Esophagus mucosa (tissue), 1 donor: ENCODE data around the gene ANO7. TPM values are rescaled to one million over a fixed set of nuclear protein-coding genes. Genes with fewer than 3 reads are reported as not detected.

Experiments
- ATAC-seq: fragments of 200-7000 bp; cut with Tn5 transposase; one replicate; pipeline ENCODE4 v1.9.1; 2020
- total RNA-seq: library from RNA; stranded (reverse); gene quantifications from one replicate; pipeline ENCODE4 v1.2.4, GENCODE V29; 2023
- donor health status: DM: yes; HTN: yes; CAD: no.

ANO7 gene
- total RNA-seq, 1 donor from 2014 or later, result 0.12 TPM

- no peak for ATAC-seq
Measured at GRCh38 chr2:241255542-241256167, 67.2 kb downstream of the ANO7 start.

DNA sequence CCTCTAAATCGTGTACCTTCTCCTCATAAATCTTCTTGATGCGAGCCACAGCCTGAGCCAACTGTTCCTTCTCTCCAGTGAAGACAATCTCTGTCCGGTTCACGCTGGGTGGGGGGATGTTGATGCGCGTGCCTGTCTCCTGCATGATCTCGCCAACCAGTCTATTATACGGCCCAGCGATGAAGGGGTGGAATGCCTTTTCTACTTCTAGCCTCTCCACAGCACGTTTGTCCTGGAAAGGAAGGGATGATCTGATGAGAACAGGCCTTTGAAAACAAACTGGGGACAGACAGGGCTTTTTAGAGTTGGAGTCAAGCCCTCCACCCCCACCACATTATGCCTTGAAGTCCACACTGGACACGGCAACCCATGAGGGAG is 67.7 kb downstream of the ANO7 start:
- ATAC-seq, result no peak

- no peak for ATAC-seq
Measured at GRCh38 chr2:241257419-241258032, 69.0 kb downstream of the ANO7 start.

DNA sequence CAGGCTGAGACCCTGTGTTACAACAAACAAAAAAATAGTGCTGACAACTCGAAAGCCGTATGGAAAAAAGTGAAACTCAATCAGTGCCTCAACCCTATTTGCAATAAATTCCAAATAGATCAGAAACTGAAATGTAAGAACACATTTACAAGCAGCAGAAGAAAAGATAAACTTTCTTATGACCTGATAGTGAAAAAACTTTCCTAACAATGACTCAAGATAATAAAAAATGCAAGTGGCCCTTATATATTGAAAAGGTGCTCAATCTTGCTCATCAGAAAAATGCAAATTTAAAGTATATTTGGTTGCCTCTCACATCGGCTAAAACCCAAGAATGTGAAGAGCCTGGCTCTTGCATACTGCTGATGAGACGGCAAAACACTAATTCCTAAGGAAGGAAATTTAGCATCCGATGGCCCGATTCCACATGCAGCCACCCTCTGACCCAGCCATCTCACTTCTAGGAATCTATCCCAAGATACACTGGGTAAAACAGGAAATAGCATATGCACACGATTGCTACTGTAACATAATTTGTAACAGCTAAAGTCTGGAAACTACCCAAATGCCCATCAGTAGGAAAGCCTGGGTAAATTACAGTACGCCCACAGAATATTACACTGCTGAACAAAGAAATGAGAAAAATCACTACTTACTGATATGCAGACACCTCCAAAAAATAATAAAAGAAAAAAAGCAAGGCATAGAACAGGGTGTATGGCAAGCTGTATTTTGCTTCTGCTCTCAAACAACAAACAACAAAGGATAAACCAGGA is 70.2 kb downstream of the ANO7 start:
- ATAC-seq, result no peak

DNA sequence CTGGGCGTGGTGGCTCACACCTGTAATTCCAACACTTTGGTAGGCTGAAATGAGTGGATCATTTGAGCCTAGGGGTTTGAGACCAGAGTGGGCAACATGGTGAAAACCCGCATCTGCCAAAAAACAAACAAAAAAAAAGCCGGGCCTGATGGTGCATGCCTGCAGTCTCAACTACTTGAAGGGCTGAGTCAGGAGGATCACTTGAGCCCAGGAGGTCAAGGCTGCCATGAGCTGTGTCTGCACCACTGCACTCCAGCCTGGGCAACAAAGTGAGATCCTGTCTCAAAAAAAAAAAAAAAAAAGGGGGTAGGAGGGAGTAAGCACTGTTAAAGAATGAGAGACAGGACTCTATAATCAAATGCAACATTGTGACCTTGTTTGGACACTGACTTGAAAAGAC is 72.4 kb downstream of the ANO7 start:
- no peak for ATAC-seq

DNA sequence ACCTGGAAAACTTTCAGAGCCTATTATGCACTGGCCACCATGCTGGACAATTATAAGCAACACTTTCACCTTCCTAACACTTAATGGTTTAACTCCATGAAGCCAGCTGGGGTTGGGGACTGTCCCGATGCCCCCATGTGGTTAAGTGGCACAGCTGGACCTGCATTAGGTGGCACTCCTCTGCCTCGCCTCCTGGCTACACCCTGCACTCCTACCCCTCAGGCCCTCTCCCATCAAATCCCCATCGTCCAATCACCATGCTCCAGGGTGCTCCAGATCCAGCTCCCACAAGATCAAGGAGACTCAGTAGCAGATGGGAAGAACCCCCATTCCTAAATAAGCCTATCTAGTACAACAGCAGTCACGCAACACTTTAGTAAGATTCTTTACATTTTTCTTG is 73.2 kb downstream of the ANO7 start:
- ATAC-seq, result no peak

- ATAC-seq, result no peak
Measured at GRCh38 chr2:241263061-241263460, 74.6 kb downstream of the ANO7 start.

DNA sequence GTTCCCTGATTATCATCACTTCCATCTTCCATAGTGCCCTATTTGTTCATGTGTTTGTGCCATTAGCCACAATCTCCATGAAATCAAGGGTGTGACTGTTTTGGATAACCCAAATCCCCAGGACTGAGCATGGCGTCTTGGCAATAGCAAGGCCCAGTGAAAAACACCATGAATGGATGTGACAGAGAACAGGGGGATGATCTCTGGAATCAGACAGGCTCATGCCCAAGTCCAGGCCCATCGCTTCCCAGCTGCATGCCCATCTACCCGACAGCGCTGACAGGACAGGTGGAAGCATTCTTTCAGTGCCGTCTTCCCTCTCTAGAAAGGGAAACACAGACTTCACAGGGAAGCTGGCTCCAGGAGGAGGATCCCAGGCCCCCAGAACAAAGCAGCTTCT is 77.0 kb downstream of the ANO7 start:
- ATAC-seq, result no peak

- ATAC-seq, result no peak
Measured at GRCh38 chr2:241267249-241268067, 79.0 kb downstream of the ANO7 start.

DNA sequence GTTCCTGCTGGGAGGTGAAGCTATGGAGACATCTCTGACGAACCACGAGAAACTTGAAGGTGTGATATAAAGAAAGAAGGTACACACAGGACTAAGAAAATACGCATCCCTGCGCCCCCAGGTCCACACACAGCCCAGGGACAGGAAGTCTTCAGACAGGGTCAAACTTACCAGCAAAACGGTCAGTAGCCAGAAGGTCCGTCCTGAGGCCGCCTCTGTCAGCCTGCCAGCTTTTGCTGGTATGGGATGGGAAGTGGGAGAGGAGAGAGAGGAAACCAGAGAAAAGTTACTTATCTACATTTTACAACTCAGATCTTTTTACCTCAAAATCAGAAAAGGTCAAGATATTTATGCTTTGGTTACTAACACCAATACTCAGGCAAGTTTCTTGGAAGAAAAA is 79.8 kb downstream of the ANO7 start:
- ATAC-seq, result no peak

DNA sequence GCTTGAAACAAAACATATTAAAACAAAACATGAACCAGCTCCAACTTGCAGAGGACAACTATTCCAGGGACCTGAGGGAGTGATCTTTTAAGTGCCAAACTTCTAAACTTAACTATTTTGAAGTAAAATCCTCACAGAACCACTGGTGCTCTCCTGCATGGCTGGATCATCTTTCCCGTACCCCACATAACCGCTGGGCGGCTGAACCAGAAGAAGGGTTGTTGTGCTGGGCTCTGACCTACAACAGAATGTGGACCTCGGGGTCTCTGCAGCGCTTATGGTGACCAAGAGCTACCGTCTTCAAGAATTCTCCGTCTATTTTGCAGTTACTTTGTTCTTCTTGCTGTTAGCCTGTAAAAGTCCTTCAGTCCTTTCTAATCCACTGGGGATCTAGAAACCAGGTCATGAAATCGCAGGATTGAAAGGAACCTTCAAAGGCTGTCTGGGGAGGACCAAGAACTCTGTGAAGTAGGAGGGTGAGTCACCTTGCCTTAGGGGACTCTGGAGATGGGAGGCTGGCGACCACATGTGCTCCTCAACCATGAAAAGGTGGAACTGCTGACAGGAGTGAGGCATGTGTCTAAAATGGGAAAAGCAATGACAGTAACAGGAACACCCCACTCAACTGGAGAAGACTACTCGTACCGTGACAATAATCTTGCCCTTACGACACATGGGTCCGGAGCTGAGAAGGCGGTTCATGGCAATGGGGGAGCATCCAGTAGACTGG is 80.4 kb downstream of the ANO7 start:
- ATAC-seq, result peak; percentile 22

DNA sequence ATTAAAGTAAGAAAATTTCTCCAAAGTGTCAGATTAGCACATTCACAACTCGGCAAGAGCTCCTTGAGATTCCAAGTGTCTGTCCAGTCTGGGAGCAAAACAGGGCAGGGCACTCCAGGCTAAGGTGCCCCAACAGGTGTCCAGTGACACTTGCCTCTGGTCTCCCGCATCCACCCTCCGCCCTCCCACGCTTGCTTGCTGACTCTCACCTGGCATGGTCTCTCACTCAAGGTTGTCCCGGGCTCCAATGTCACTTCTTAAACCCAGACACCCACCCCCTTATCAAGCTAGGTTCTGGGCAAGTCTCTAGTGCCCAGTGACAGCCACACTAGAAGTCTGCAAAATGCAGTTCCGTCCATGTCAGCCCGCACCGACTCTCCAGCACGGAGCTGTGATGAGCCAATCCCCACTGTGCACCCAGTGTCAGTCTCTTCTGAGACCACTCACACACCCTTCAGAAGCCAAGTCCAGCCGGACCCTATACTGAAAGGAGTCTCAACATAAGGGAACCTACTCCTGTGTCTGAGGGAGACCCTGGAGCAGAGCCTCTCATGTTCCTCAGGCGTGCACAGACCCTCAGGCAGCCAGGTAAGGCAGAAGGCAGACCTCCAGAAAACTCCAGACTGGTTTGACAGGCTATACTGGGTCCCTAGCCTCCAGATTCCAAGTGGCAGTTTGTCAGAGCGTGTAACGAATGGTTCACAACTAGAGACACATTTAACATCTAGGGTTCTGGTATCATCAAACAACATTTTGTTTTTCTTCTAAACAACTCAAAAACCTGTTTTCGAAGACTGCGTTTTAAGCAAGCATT is 81.4 kb downstream of the ANO7 start:
- no peak for ATAC-seq

- no peak for ATAC-seq
Measured at GRCh38 chr2:241270531-241270930, 82.1 kb downstream of the ANO7 start.

DNA sequence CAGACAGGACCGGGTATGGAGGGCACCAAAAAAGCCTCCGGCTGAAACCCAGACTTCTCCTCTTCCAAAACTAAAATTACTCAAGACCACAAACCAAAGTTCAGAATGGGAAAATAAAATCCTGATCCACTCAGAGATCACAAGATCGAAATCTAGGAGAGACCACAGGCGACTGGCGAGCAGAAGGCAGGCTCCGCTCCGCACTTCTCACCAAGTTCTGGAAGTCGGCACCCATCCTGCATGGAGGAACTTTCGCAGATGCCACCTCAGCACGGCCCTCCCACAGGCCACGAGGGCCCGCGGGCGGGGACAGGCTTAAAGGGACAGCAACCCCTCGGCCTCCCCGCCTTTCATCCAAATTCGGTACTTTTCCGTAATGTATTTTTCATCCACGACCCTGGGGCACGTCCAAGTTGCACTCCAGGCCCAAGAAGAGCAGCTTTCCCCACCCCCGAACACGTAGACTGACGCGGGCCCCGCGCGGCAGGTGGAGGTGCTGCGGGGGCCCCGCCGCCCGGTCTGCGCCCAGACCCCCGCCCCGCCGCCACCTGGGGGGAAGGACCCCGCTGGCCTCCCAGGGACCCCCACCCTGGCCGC is 83.3 kb downstream of the ANO7 start:
- ATAC-seq, result peak; percentile 77

- ATAC-seq, result peak; percentile 75
Measured at GRCh38 chr2:241272303-241273209, 84.1 kb downstream of the ANO7 start.

- ATAC-seq, result no peak
Measured at GRCh38 chr2:241273210-241274020, 84.9 kb downstream of the ANO7 start.

DNA sequence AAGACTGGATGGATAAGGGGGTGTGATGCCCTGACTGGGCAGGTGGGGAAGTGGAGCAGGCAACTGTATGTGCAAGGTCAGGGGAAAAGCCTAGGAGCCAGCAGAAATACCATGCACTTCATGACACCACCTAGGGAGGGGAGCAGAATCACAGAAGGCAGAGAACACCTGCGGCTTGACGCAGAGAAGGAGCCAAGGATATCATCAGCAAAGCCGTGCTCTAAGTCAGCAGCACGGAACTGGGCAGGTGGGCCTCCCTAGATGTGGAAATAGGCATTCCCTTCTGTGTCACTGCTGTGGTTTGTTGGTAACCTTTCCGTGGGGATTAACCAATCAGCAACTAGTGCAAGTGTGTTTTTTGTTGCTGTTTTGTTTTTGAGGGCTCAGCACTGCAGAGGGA is 85.7 kb downstream of the ANO7 start:
- ATAC-seq, result no peak
